Mesodermal cell (in vitro differentiated cells): ENCODE measurements around the gene USP9X.
A peak's percentile ranks its signal among the peaks of the same experiment; 100 is the strongest.
"Not testable (repeated sequence)": the region's sequence is repeated elsewhere in the genome, so short reads cannot be mapped to it uniquely, and the experiment has no call there.

ENCODE experiments used
- H3K27ac ChIP-seq: 2 replicates; pipeline ENCODE4 v1.7.0; 2013; ENCODE audit warnings: mild to moderate bottlenecking, low read depth, low read length, moderate library complexity; ENCODE audit not compliant: severe bottlenecking
- H3K36me3 ChIP-seq: 2 replicates; pipeline ENCODE4 v1.7.1; 2013; ENCODE audit warnings: mild to moderate bottlenecking, low read length, moderate library complexity; ENCODE audit not compliant: control insufficient read depth, insufficient read depth
- H3K4me1 ChIP-seq: one replicate; pipeline ENCODE4 v1.7.1; 2013; ENCODE audit warnings: mild to moderate bottlenecking, low read length; ENCODE audit not compliant: insufficient read depth, control insufficient read depth, poor library complexity, severe bottlenecking
- H3K4me3 ChIP-seq: 2 replicates; pipeline ENCODE4 v1.7.0; 2013; ENCODE audit warnings: low read length, control low read depth, mild to moderate bottlenecking; ENCODE audit not compliant: insufficient read depth, poor library complexity, severe bottlenecking; ENCODE audit errors: extremely low read depth
- H3K9me3 ChIP-seq: 2 replicates; pipeline ENCODE4 v1.7.1; 2013; ENCODE audit warnings: mild to moderate bottlenecking, low read length, moderate library complexity; ENCODE audit not compliant: control insufficient read depth
- WGBS, 2 experiments: methylation state at CpG; one replicate each; pipeline ENCODE4 v1.1.5; 2013; ENCODE audit warnings: missing lambda C conversion rate in 2 of 2; ENCODE audit not compliant: insufficient coverage in 2 of 2; 5-methylcytosine and 5-hydroxymethylcytosine counted together

Gene USP9X

DNA sequence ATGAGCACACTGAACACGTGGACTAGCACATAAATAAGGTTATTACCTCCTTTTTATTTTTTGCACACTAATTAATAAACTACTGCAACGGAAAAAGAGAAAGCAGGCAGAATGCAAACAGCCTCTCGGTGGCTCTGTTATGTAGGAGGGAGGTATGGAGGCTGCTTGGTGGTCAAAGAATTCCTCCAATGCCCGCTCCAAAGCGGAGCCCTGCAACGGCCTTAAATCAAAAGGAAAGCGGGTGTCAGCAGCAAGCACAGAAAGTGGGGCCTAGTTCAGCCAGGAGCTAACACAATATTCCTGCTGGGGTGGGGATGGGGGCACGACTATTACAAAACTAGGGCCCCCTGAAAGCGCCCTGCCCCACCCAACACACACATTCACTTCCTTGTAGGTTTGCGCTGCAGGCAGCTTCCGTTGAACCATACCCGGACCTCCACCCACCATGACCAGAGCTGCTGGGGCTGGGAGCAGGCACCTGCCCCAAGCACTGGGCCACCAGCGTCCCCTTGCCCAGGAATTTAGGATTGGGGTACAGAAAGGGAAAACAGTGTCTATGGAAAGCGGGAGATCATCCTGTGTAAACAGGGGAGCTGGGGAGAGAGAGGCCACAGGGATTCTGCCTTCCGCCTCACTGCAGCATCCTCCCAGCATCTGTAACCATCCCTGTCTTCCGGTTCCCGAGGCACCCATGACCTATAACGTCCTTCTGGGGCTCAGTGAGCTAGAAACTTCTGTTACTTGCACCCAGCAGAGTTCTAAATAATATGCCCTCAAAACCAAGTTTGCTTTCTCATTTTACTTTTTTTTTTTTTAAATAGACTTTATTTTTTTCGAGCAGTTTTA, 191.6 kb downstream of the USP9X start:
- Histone ChIP-seq H3K9me3 (no peaks in the 10 kb centered on the region), H3K4me3 (peak overlapping the region; percentile 38), H3K36me3 (no peaks in the 10 kb centered on the region), H3K27ac (no peak overlapping the region), H3K4me1 (peaks cover 3% of the 10 kb centered on the region)
- WGBS, 2 experiments = 20 to 59% methylated on average over 1 to 4 of the region's 19 CpGs

DNA sequence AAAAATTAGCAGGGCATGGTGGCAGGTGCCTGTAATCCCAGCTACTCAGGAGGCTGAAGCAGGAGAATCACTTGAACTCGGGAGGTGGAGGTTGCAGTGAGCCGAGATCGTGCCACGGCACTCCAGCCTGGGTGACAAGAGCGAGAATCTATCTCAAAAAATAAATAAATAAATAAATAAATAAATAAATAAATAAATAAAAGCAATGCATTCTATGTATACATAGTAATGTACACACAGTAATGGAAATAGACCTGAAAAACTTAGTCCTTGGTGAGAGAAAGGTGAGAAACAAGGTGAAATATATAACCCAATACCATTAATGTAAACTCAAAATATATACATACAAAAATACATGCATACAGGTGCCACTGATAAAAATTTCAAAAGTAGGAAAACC, 197.1 kb downstream of the USP9X start:
- H3K36me3 ChIP-seq, H3K4me3 ChIP-seq, H3K4me1 ChIP-seq, H3K9me3 ChIP-seq, H3K27ac ChIP-seq: not testable (repeated sequence)
- WGBS, 2 experiments = no CpG with 5 or more reads among the region's 5 CpGs

DNA sequence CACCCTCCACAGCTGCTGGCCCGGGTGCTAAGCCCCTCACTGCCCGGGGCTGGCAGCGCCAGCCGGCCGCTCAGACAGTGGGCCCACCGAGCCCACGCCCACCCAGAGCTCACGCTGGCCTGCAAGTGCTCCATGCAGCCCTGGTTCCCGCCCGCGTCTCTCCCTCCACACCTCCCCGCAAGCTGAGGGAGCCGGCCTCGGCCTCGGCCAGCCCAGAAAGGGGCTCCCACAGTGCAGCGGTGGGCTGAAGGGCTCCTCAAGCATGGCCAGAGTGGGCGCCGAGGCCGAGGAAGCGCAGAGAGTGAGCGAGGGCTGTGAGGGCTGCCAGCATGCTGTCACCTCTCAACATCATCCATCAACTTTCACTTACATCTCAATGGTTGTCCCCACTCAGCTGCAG, 200.7 kb downstream of the USP9X start:
- not testable (repeated sequence) for H3K9me3 ChIP-seq, H3K4me3 ChIP-seq, H3K27ac ChIP-seq, H3K36me3 ChIP-seq, H3K4me1 ChIP-seq
- 89 to 100% methylated on average over 1 to 5 of the region's 21 CpGs for WGBS, 2 experiments
